Astrocyte (in vitro differentiated cells and primary cell): ENCODE results near the gene BPIFB6. TPM values are rescaled to one million over a fixed set of nuclear protein-coding genes. Genes with fewer than 3 reads are reported as not detected.

Experiments used
- DNase-seq: peaks from one replicate; pipeline ENCODE4 v3.0.0-alpha.2; 2010; ENCODE audit warnings: low read depth
- FAIRE-seq: peaks from 2 replicates; lab custom pipeline; 2011; peaks lifted over from hg19 to GRCh38; lab: Jason Lieb, UNC
- H2AFZ ChIP-seq: 2 replicates; pipeline ENCODE4 v1.6.0; 2012; ENCODE audit warnings: low read depth, low read length, inconsistent platforms
- H3K27ac ChIP-seq: 2 replicates; pipeline ENCODE4 v1.5.1; 2011; ENCODE audit warnings: low read depth, low read length, inconsistent platforms
- H3K27me3 ChIP-seq: 2 replicates; pipeline ENCODE4 v1.6.0; 2011; ENCODE audit warnings: low read length, inconsistent platforms; ENCODE audit not compliant: insufficient read depth
- H3K36me3 ChIP-seq: 2 replicates; pipeline ENCODE4 v1.5.1; 2011; ENCODE audit warnings: low read length, inconsistent platforms; ENCODE audit not compliant: insufficient read depth
- H3K4me1 ChIP-seq: 2 replicates; pipeline ENCODE4 v1.5.1; 2011; ENCODE audit warnings: low read length, inconsistent platforms; ENCODE audit not compliant: insufficient read depth
- H3K4me2 ChIP-seq: 2 replicates; pipeline ENCODE4 v1.6.0; 2012; ENCODE audit warnings: low read length, inconsistent platforms
- H3K4me3 ChIP-seq: 2 replicates; pipeline ENCODE4 v1.5.1; 2011; ENCODE audit warnings: low read depth, mild to moderate bottlenecking, low read length, inconsistent platforms; ENCODE audit not compliant: insufficient read depth
- H3K79me2 ChIP-seq: 2 replicates; pipeline ENCODE4 v1.6.0; 2012; ENCODE audit warnings: mild to moderate bottlenecking, low read length, inconsistent platforms; ENCODE audit not compliant: insufficient read depth
- H3K9ac ChIP-seq: 2 replicates; pipeline ENCODE4 v1.6.0; 2012; ENCODE audit warnings: mild to moderate bottlenecking, low read length, inconsistent platforms
- H3K9me3 ChIP-seq: 2 replicates; pipeline ENCODE4 v1.5.1; 2012; ENCODE audit warnings: low read depth, mild to moderate bottlenecking, low read length, inconsistent platforms; ENCODE audit not compliant: insufficient read depth
- H4K20me1 ChIP-seq: 2 replicates; pipeline ENCODE4 v1.6.0; 2012; ENCODE audit warnings: low read length, inconsistent platforms; ENCODE audit not compliant: insufficient read depth
- H3K27ac Mint-ChIP-seq: one replicate; pipeline ENCODE4 v1.8.0; 2021; ENCODE audit warnings: mild to moderate bottlenecking, mixed read lengths; ENCODE audit not compliant: unreplicated experiment
- H3K27me3 Mint-ChIP-seq: one replicate; pipeline ENCODE4 v1.8.0; 2021; ENCODE audit warnings: low read depth, mixed read lengths; ENCODE audit not compliant: unreplicated experiment
- H3K36me3 Mint-ChIP-seq: one replicate; pipeline ENCODE4 v1.8.0; 2021; ENCODE audit warnings: low read depth, mixed read lengths; ENCODE audit not compliant: unreplicated experiment
- H3K4me1 Mint-ChIP-seq: one replicate; pipeline ENCODE4 v1.8.0; 2021; ENCODE audit warnings: low read depth, mixed read lengths; ENCODE audit not compliant: unreplicated experiment
- H3K4me3 Mint-ChIP-seq: one replicate; pipeline ENCODE4 v1.8.0; 2021; ENCODE audit warnings: mild to moderate bottlenecking, moderate library complexity, mixed read lengths; ENCODE audit not compliant: unreplicated experiment
- H3K9me3 Mint-ChIP-seq: one replicate; pipeline ENCODE4 v1.8.0; 2021; ENCODE audit warnings: mild to moderate bottlenecking, mixed read lengths; ENCODE audit not compliant: unreplicated experiment
- CTCF ChIP-seq: IDR thresholded peaks from 2 replicates; pipeline ENCODE4 v1.5.1; 2011; ENCODE audit warnings: low read depth, mild to moderate bottlenecking, inconsistent platforms, low read length, moderate library complexity; ENCODE audit not compliant: insufficient read depth
- EZH2 ChIP-seq: IDR thresholded peaks from 2 replicates; pipeline ENCODE4 v1.6.1; 2012; ENCODE audit warnings: mild to moderate bottlenecking, low read length, inconsistent platforms; ENCODE audit not compliant: insufficient read depth
- total RNA-seq: library from RNA; stranded (reverse); gene quantifications from 2 replicates; pipeline ENCODE4 v1.2.1, GENCODE V29; 2021

Gene BPIFB6
- total RNA-seq, 1 donor from 2014 or later = not detected

- H2AFZ ChIP-seq = no peak overlapping the region
- no peak overlapping the region for H3K4me3 Mint-ChIP-seq
- TF ChIP-seq EZH2 = no peak
- no peak for TF ChIP-seq CTCF
- H3K36me3 ChIP-seq = no peaks in the 10 kb centered on the region
- no peak overlapping the region for H3K4me3 ChIP-seq
- H3K27ac ChIP-seq = no peak overlapping the region
- no peak overlapping the region for H3K27ac Mint-ChIP-seq
- FAIRE-seq (no peak), DNase-seq (no peak)
- no peaks in the 10 kb centered on the region for H3K36me3 Mint-ChIP-seq
- H4K20me1 ChIP-seq = no peaks in the 10 kb centered on the region
- H3K27me3 Mint-ChIP-seq = peaks cover 45% of the 10 kb centered on the region
- H3K27me3 ChIP-seq = no peaks in the 10 kb centered on the region
- no peaks in the 10 kb centered on the region for H3K4me1 Mint-ChIP-seq
- no peaks in the 10 kb centered on the region for H3K4me1 ChIP-seq
- no peaks in the 10 kb centered on the region for H3K9me3 Mint-ChIP-seq
- no peak overlapping the region for H3K9ac ChIP-seq
- no peak overlapping the region for H3K4me2 ChIP-seq
- H3K79me2 ChIP-seq = no peaks in the 10 kb centered on the region
- no peaks in the 10 kb centered on the region for H3K9me3 ChIP-seq
Measured at GRCh38 chr20:33010674-33011449, 20.6 kb upstream of the BPIFB6 start.

- DNase-seq (no peak), FAIRE-seq (no peak)
- Histone ChIP-seq H3K27me3 (no peaks in the 10 kb centered on the region), H3K79me2 (no peaks in the 10 kb centered on the region), H3K9ac (no peak overlapping the region), H3K36me3 (no peaks in the 10 kb centered on the region), H3K4me3 (no peak overlapping the region), H2AFZ (no peak overlapping the region), H3K4me2 (no peak overlapping the region), H3K4me1 (no peaks in the 10 kb centered on the region), H4K20me1 (no peaks in the 10 kb centered on the region), H3K9me3 (no peaks in the 10 kb centered on the region), H3K27ac (no peak overlapping the region)
- H3K4me3 Mint-ChIP-seq = no peak overlapping the region
- H3K9me3 Mint-ChIP-seq = no peaks in the 10 kb centered on the region
- H3K36me3 Mint-ChIP-seq = no peaks in the 10 kb centered on the region
- TF ChIP-seq EZH2 (no peak), CTCF (no peak)
- peaks cover 60% of the 10 kb centered on the region for H3K27me3 Mint-ChIP-seq
- H3K27ac Mint-ChIP-seq = no peak overlapping the region
- no peaks in the 10 kb centered on the region for H3K4me1 Mint-ChIP-seq
Measured at GRCh38 chr20:33012327-33013189, 18.9 kb upstream of the BPIFB6 start.
